ENCODE measurements around the gene LEAP2.

The LEAP2 gene

GRCh38 chr5:132886064-132886823 is 12.8 kb downstream of the LEAP2 start:
- peaks cover 10% of the 10 kb centered on the region for H3K36me3 ChIP-seq (ENCODE audit: control insufficient read depth, insufficient read depth, low read length)
- no peak for TF ChIP-seq CTCF (IDR thresholded peaks at IDR 0.05; ENCODE audit: insufficient read depth, low read length, poor library complexity, severe bottlenecking)
- no peaks in the 10 kb centered on the region for H3K27me3 ChIP-seq (replicated peaks; ENCODE audit: control insufficient read depth, insufficient read depth, low read length)
- H3K4me3 ChIP-seq (replicated peaks; ENCODE audit: low read depth, low read length), result no peak overlapping the region
- no peak for DNase-seq (ENCODE audit: extremely low read depth, insufficient read length)

DNA sequence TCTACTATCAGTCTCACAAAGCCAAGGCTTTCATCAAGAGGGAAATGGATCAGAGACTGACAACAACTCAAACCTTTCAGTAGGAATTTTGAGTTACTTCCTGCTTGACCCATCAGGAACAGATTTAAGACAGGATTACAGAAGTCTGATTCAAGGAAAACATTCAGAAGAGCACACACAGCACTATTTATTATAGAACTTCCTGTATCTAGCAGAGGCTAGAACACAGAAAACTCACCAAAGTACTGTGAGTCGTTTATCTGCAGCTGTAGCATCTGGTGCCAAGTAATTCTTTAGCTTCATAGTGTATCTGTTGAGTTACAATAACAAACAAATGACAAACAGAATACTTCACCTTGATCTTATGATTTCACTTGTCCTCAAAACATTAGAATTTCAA is 13.8 kb downstream of the LEAP2 start:
- no peak for DNase-seq (ENCODE audit: extremely low read depth, insufficient read length)
- Histone ChIP-seq H3K27me3 (replicated peaks; ENCODE audit: control insufficient read depth, insufficient read depth, low read length) (no peaks in the 10 kb centered on the region), H3K36me3 (ENCODE audit: control insufficient read depth, insufficient read depth, low read length) (peaks cover 10% of the 10 kb centered on the region), H3K4me3 (replicated peaks; ENCODE audit: low read depth, low read length) (no peak overlapping the region)
- no peak for TF ChIP-seq CTCF (IDR thresholded peaks at IDR 0.05; ENCODE audit: insufficient read depth, low read length, poor library complexity, severe bottlenecking)

- DNase-seq (ENCODE audit: extremely low read depth, insufficient read length), result no peak
- H3K4me3 ChIP-seq (replicated peaks; ENCODE audit: low read depth, low read length), result no peak overlapping the region
- H3K36me3 ChIP-seq (ENCODE audit: control insufficient read depth, insufficient read depth, low read length), result peaks cover 10% of the 10 kb centered on the region
- TF ChIP-seq CTCF (IDR thresholded peaks at IDR 0.05; ENCODE audit: insufficient read depth, low read length, poor library complexity, severe bottlenecking), result no peak
- no peaks in the 10 kb centered on the region for H3K27me3 ChIP-seq (replicated peaks; ENCODE audit: control insufficient read depth, insufficient read depth, low read length)
These were observed 16.0 kb downstream of the LEAP2 start for GRCh38 chr5:132889501-132889900.

GRCh38 chr5:132890817-132891216 is 17.3 kb downstream of the LEAP2 start:
- TF ChIP-seq CTCF (IDR thresholded peaks at IDR 0.05; ENCODE audit: insufficient read depth, low read length, poor library complexity, severe bottlenecking), result no peak
- no peak for DNase-seq (ENCODE audit: extremely low read depth, insufficient read length)
- no peak overlapping the region for H3K4me3 ChIP-seq (replicated peaks; ENCODE audit: low read depth, low read length)
- H3K27me3 ChIP-seq (replicated peaks; ENCODE audit: control insufficient read depth, insufficient read depth, low read length), result no peaks in the 10 kb centered on the region
- H3K36me3 ChIP-seq (ENCODE audit: control insufficient read depth, insufficient read depth, low read length), result peaks cover 10% of the 10 kb centered on the region

- Histone ChIP-seq H3K36me3 (ENCODE audit: control insufficient read depth, insufficient read depth, low read length) (peaks cover 5% of the 10 kb centered on the region), H3K27me3 (replicated peaks; ENCODE audit: control insufficient read depth, insufficient read depth, low read length) (no peaks in the 10 kb centered on the region), H3K4me3 (replicated peaks; ENCODE audit: low read depth, low read length) (no peak overlapping the region)
- no peak for TF ChIP-seq CTCF (IDR thresholded peaks at IDR 0.05; ENCODE audit: insufficient read depth, low read length, poor library complexity, severe bottlenecking)
- DNase-seq (ENCODE audit: extremely low read depth, insufficient read length), result no peak
These were observed 22.3 kb downstream of the LEAP2 start for GRCh38 chr5:132895719-132896305.

Measured in GM06990 (cell line).